HepG2 (cell line): Measurements from ENCODE around the gene CKAP5. TPM values are rescaled to one million over a fixed set of nuclear protein-coding genes. Genes with fewer than 3 reads are reported as not detected.
A peak's percentile ranks its signal among the peaks of the same experiment; 100 is the strongest.

Source experiments
- AHDC1 ChIP-seq: sonication (generic); formaldehyde crosslinking; IDR thresholded peaks from 2 replicates; pipeline ENCODE4 v1.5.1; 2020; ENCODE audit warnings: mild to moderate bottlenecking, missing genetic modification reagents, borderline replicate concordance
- AKAP8 ChIP-seq: sonication (generic); formaldehyde crosslinking; IDR thresholded peaks from 2 replicates; pipeline ENCODE4 v1.5.1; 2020; ENCODE audit warnings: mild to moderate bottlenecking, missing genetic modification reagents
- CEBPG ChIP-seq: IDR thresholded peaks from 2 replicates; pipeline ENCODE4 v1.6.1; 2016
- HIVEP1 ChIP-seq: sonication (generic); formaldehyde crosslinking; IDR thresholded peaks from 2 replicates; pipeline ENCODE4 v1.4.0; 2020; ENCODE audit warnings: mild to moderate bottlenecking, missing genetic modification reagents
- MIER3 ChIP-seq: IDR thresholded peaks from 2 replicates; pipeline ENCODE4 v1.6.1; 2016; ENCODE audit warnings: missing compliant biosample characterization, borderline replicate concordance
- PHF8 ChIP-seq: sonication (generic); formaldehyde crosslinking; IDR thresholded peaks from 2 replicates; pipeline ENCODE4 v1.5.0; 2020; ENCODE audit warnings: missing genetic modification reagents
- SETDB1 ChIP-seq: sonication (generic); formaldehyde crosslinking; IDR thresholded peaks from 2 replicates; pipeline ENCODE4 v1.5.1; 2020; ENCODE audit warnings: missing genetic modification reagents, mild to moderate bottlenecking, borderline replicate concordance
- SIX1 ChIP-seq: sonication (generic); formaldehyde crosslinking; IDR thresholded peaks from 2 replicates; pipeline ENCODE4 v1.4.0; 2020; ENCODE audit warnings: missing genetic modification reagents, borderline replicate concordance
- SIX4 ChIP-seq: sonication (generic); formaldehyde crosslinking; IDR thresholded peaks from 2 replicates; pipeline ENCODE4 v1.4.0; 2020; ENCODE audit warnings: missing genetic modification reagents
- SOX6 ChIP-seq, 2 experiments: fragments of 450-650 bp in 1 of 2; sonication (generic) in 1 of 2; formaldehyde crosslinking in 1 of 2; IDR thresholded peaks; 2 replicates each; pipeline versions ENCODE4 v1.4.0 to v1.6.1; 2017 to 2020; ENCODE audit warnings: antibody characterized with exemption in 1 of 2, mild to moderate bottlenecking in 1 of 2, missing genetic modification reagents in 1 of 2
- SPEN ChIP-seq: sonication (generic); formaldehyde crosslinking; IDR thresholded peaks from 2 replicates; pipeline ENCODE4 v1.5.1; 2020; ENCODE audit warnings: low read depth, mild to moderate bottlenecking, missing genetic modification reagents
- TBP ChIP-seq: sonication (generic); formaldehyde crosslinking; IDR thresholded peaks from 2 replicates; pipeline ENCODE4 v1.5.0; 2020; ENCODE audit warnings: missing genetic modification reagents
- TBX2 ChIP-seq: sonication (generic); formaldehyde crosslinking; IDR thresholded peaks from 2 replicates; pipeline ENCODE4 v1.5.0; 2020; ENCODE audit warnings: missing genetic modification reagents, mild to moderate bottlenecking, borderline replicate concordance
- TSC22D2 ChIP-seq: sonication (generic); formaldehyde crosslinking; IDR thresholded peaks from 2 replicates; pipeline ENCODE4 v1.5.1; 2020; ENCODE audit warnings: missing genetic modification reagents, mild to moderate bottlenecking, borderline replicate concordance
- ZMYM3 ChIP-seq: sonication (generic); formaldehyde crosslinking; IDR thresholded peaks from 2 replicates; pipeline ENCODE4 v1.5.1; 2020; ENCODE audit warnings: mild to moderate bottlenecking, missing genetic modification reagents
- ZNF20 ChIP-seq: sonication (generic); formaldehyde crosslinking; IDR thresholded peaks from 2 replicates; pipeline ENCODE4 v1.4.0; 2020; ENCODE audit warnings: mild to moderate bottlenecking, moderate library complexity, missing genetic modification reagents
- ZNF263 ChIP-seq: sonication (generic); formaldehyde crosslinking; IDR thresholded peaks from 2 replicates; pipeline ENCODE4 v1.4.0; 2020; ENCODE audit warnings: missing genetic modification reagents
- ZNF572 ChIP-seq: sonication (generic); formaldehyde crosslinking; IDR thresholded peaks from 2 replicates; pipeline ENCODE4 v1.5.1; 2020; ENCODE audit warnings: mild to moderate bottlenecking, missing genetic modification reagents
- ZNF615 ChIP-seq: sonication (generic); formaldehyde crosslinking; IDR thresholded peaks from 2 replicates; pipeline ENCODE4 v1.5.0; 2020; ENCODE audit warnings: mild to moderate bottlenecking, missing genetic modification reagents, borderline replicate concordance
- ZNF629 ChIP-seq: sonication (generic); formaldehyde crosslinking; conservative IDR thresholded peaks from 2 replicates; pipeline ENCODE4 v1.5.0; 2020; ENCODE audit warnings: missing genetic modification reagents
- ZNF766 ChIP-seq: sonication (generic); formaldehyde crosslinking; IDR thresholded peaks from 2 replicates; pipeline ENCODE4 v1.5.0; 2020; ENCODE audit warnings: missing genetic modification reagents, borderline replicate concordance
- ZNF768 ChIP-seq: sonication (generic); formaldehyde crosslinking; IDR thresholded peaks from 2 replicates; pipeline ENCODE4 v1.4.0; 2020; ENCODE audit warnings: missing genetic modification reagents
- polyA plus RNA-seq, 8 experiments: library from polyadenylated mRNA; depleted of rRNA in 3 of 8; stranded (reverse) in 7 of 8; unstranded in 1 of 8; fragments of >200 nt; fragmentation: Illumina TruSeq in 4 of 8; extraction: Trizol in 4 of 8; gene quantifications; 2 replicates each; pipeline versions ENCODE4 v1.2.1 to v1.2.3, GENCODE V29; 2011 to 2016; ENCODE audit warnings: low read depth in 4 of 8, missing spikeins in 1 of 8, mixed read lengths in 1 of 8; ENCODE audit not compliant: insufficient read depth in 1 of 8
- total RNA-seq, 5 experiments: library from RNA; depleted of rRNA; stranded (reverse); fragments of >200 nt; fragmentation: Illumina TruSeq; extraction: Trizol; gene quantifications; 2 replicates each; pipeline ENCODE4 v1.2.3, GENCODE V29; 2016; ENCODE audit warnings: low read depth in 1 of 5
- TF ChIP-seq, protein P1 (sequence below): sonication (generic); formaldehyde crosslinking; IDR thresholded peaks from 2 replicates; pipeline ENCODE4 v1.5.0; 2020; ENCODE audit warnings: mild to moderate bottlenecking, missing genetic modification reagents

Gene CKAP5
- total and polyA plus RNA-seq, 2 of the 13 experiments (the other 11 are each of a cell fraction or from before 2014, with no cell fraction given): 79.2 to 103 TPM

DNA sequence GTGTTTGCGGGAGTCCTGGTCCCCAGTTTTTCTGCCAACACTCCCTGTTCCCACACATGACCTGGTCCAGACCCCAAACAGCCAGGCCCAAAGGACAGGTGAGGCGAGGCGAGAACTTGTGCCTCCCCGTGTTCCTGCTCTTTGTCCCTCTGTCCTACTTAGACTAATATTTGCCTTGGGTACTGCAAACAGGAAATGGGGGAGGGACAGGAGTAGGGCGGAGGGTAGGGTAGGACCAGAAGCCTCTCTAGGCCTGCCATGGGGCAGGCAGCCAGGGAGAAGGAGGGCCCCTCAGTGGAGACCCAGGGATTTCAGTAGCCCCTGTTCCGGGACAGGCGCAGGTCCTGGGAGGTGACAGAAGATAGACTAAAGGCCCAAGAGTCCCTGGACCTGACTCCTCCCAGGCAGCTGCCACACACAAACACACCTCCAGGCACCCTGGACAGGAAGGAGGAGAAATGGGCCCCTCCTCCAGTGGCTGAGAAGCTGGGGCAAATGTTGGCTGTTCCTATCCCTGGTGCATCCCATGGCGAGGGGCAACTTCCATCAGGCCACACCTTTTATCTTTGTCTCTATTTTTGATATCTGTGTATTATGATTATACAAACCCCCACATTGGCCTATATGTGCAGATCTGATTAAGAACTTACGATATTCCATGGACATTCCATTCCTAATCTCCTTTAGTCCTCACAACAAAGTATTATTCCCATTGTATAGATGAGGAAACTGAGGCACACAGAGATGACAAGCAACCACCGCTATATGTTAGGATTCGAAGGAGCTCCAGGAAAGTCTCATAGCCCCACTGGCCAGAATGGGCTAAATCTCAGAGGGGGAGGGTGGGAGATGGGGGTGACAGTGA, 127.7 kb downstream of the CKAP5 start (continued):
- 0 out of 2 replicates have a peak, but pooled peaks have one; percentile 39 for TF ChIP-seq TSC22D2 (CRISPR knock-in tag)
- TF ChIP-seq ZNF766 (CRISPR knock-in tag): peak; percentile 49; the same call in 1 of the 2 replicates
- peak; percentile 77 for TF ChIP-seq SPEN (CRISPR knock-in tag)
- TF ChIP-seq ZNF615 (CRISPR knock-in tag): 0 out of 2 replicates have a peak, but pooled peaks have one; percentile 69
- no peak for TF ChIP-seq SIX1 (CRISPR knock-in tag)
- no peak for TF ChIP-seq ZNF20 (CRISPR knock-in tag)
- TF ChIP-seq PHF8 (CRISPR knock-in tag): peak; percentile 68
- no peak for TF ChIP-seq HIVEP1 (CRISPR knock-in tag)
- TF ChIP-seq CEBPG (CRISPR knock-in tag): peak; percentile 51
- peak; percentile 95 for TF ChIP-seq TBX2 (CRISPR knock-in tag)
- TF ChIP-seq SOX6 (IDR thresholded peaks at IDR 0.05): no peak
- peak; percentile 96 for TF ChIP-seq SOX6 (CRISPR knock-in tag; IDR thresholded peaks at IDR 0.05)
- no peak for TF ChIP-seq AKAP8
- peak; percentile 90; the same call in 1 of the 2 replicates for TF ChIP-seq MIER3 (CRISPR knock-in tag)
- TF ChIP-seq ZNF572 (CRISPR knock-in tag): peak; percentile 24; the same call in 1 of the 2 replicates
- peak; percentile 63 for TF ChIP-seq ZNF263 (CRISPR knock-in tag)
- TF ChIP-seq, protein P1, sequence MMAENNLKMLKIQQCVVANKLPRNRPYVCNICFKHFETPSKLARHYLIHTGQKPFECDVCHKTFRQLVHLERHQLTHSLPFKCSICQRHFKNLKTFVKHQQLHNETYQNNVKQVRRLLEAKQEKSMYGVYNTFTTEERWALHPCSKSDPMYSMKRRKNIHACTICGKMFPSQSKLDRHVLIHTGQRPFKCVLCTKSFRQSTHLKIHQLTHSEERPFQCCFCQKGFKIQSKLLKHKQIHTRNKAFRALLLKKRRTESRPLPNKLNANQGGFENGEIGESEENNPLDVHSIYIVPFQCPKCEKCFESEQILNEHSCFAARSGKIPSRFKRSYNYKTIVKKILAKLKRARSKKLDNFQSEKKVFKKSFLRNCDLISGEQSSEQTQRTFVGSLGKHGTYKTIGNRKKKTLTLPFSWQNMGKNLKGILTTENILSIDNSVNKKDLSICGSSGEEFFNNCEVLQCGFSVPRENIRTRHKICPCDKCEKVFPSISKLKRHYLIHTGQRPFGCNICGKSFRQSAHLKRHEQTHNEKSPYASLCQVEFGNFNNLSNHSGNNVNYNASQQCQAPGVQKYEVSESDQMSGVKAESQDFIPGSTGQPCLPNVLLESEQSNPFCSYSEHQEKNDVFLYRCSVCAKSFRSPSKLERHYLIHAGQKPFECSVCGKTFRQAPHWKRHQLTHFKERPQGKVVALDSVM (CRISPR knock-in tag): peak; percentile 88
- TF ChIP-seq TBP (CRISPR knock-in tag): no peak
- TF ChIP-seq ZMYM3: peak; percentile 96
- TF ChIP-seq ZNF768 (CRISPR knock-in tag): no peak; the same call in 1 of the 2 replicates
- TF ChIP-seq SETDB1 (CRISPR knock-in tag): no peak
- TF ChIP-seq ZNF629 (CRISPR knock-in tag): peak; percentile 98
- TF ChIP-seq AHDC1 (CRISPR knock-in tag): peak; percentile 25; the same call in 1 of the 2 replicates
- peak; percentile 65; the same call in 1 of the 2 replicates for TF ChIP-seq SIX4
